ENCODE measurements around the gene CD1E. TPM values are rescaled to one million over a fixed set of nuclear protein-coding genes. Genes with fewer than 3 reads are reported as not detected.

The CD1E gene
- polyA plus RNA-seq (2012; ENCODE audit: insufficient read depth, insufficient read length, low read depth): not detected

- Histone ChIP-seq H3K4me1 (no peaks in the 10 kb centered on the region), H3K4me3 (ENCODE audit: low read depth, low read length) (no peak within 1 kb of the TSS), H3K9me3 (no peaks in the 10 kb centered on the region), H3K36me3 (no peaks in the 10 kb centered on the region), H3K27me3 (no peaks in the 10 kb centered on the region)
- no peak for TF ChIP-seq CTCF (IDR thresholded peaks at IDR 0.05; ENCODE audit: low read depth, low read length)
- DNase-seq: no peak
Measured at GRCh38 chr1:158353303-158354075, at the start of gene CD1E. Gene CD1E (plus strand): TSS chr1:158353894. CDS start chr1:158353989, 95 bp downstream.

GRCh38 chr1:158310623-158311022 lies 43.1 kb upstream of the CD1E start:
- Histone ChIP-seq H3K36me3 (no peaks in the 10 kb centered on the region), H3K27me3 (no peaks in the 10 kb centered on the region), H3K9me3 (no peaks in the 10 kb centered on the region), H3K4me3 (ENCODE audit: low read depth, low read length) (no peak overlapping the region), H3K4me1 (no peaks in the 10 kb centered on the region)
- no peak for TF ChIP-seq CTCF (IDR thresholded peaks at IDR 0.05; ENCODE audit: low read depth, low read length)
- DNase-seq: no peak

- Histone ChIP-seq H3K27me3 (no peaks in the 10 kb centered on the region), H3K4me3 (ENCODE audit: low read depth, low read length) (no peak overlapping the region), H3K36me3 (no peaks in the 10 kb centered on the region), H3K4me1 (no peaks in the 10 kb centered on the region), H3K9me3 (no peaks in the 10 kb centered on the region)
- TF ChIP-seq CTCF (IDR thresholded peaks at IDR 0.05; ENCODE audit: low read depth, low read length): no peak
- DNase-seq: no peak
Measured at GRCh38 chr1:158311066-158311465, 42.6 kb upstream of the CD1E start.

GRCh38 chr1:158323866-158324265 lies 29.8 kb upstream of the CD1E start:
- no peak for TF ChIP-seq CTCF (IDR thresholded peaks at IDR 0.05; ENCODE audit: low read depth, low read length)
- Histone ChIP-seq H3K4me1 (no peaks in the 10 kb centered on the region), H3K27me3 (no peaks in the 10 kb centered on the region), H3K4me3 (ENCODE audit: low read depth, low read length) (no peak overlapping the region), H3K36me3 (no peaks in the 10 kb centered on the region), H3K9me3 (no peaks in the 10 kb centered on the region)
- no peak for DNase-seq

GRCh38 chr1:158324395-158324794 lies 29.3 kb upstream of the CD1E start:
- no peaks in the 10 kb centered on the region for H3K9me3 ChIP-seq
- no peaks in the 10 kb centered on the region for H3K36me3 ChIP-seq
- no peaks in the 10 kb centered on the region for H3K27me3 ChIP-seq
- DNase-seq: no peak
- TF ChIP-seq CTCF (IDR thresholded peaks at IDR 0.05; ENCODE audit: low read depth, low read length): no peak
- H3K4me3 ChIP-seq (ENCODE audit: low read depth, low read length): no peak overlapping the region
- no peaks in the 10 kb centered on the region for H3K4me1 ChIP-seq

GRCh38 chr1:158327481-158327880 lies 26.2 kb upstream of the CD1E start:
- Histone ChIP-seq H3K36me3 (no peaks in the 10 kb centered on the region), H3K4me1 (no peaks in the 10 kb centered on the region), H3K9me3 (no peaks in the 10 kb centered on the region), H3K4me3 (ENCODE audit: low read depth, low read length) (no peak overlapping the region), H3K27me3 (no peaks in the 10 kb centered on the region)
- DNase-seq: no peak
- TF ChIP-seq CTCF (IDR thresholded peaks at IDR 0.05; ENCODE audit: low read depth, low read length): no peak

Measured in BE2C (cell line).